Right renal cortex interstitium (tissue), 3 donors: Measurements from ENCODE around the gene KRT35. TPM values are rescaled to one million over a fixed set of nuclear protein-coding genes. Genes with fewer than 3 reads are reported as not detected.
A peak's percentile ranks its signal among the peaks of the same experiment; 100 is the strongest.

ENCODE experiments used
- DNase-seq, 3 donors: peaks; one replicate each; pipeline ENCODE4 v3.0.0-alpha.2; 2013; ENCODE audit warnings: low read depth in 3 of 3, low spot score in 2 of 3
- polyA plus RNA-seq, 3 donors: library from polyadenylated mRNA; unstranded; fragments of 120-200 nt; gene quantifications; one replicate each; pipeline ENCODE4 v1.2.1, GENCODE V29; 2013; ENCODE audit not compliant: insufficient read length in 3 of 3

KRT35 gene
- polyA plus RNA-seq, 3 donors: 0.10 TPM; not detected in 2

GRCh38 chr17:41512546-41513167 lies 31.7 kb upstream of the KRT35 start:
- DNase-seq: no peak

GRCh38 chr17:41511716-41512115 lies 30.8 kb upstream of the KRT35 start:
- no peak for DNase-seq

- DNase-seq: no peak
These were observed 30.2 kb upstream of the KRT35 start for GRCh38 chr17:41511116-41511515.

- no peak for DNase-seq
These were observed 29.5 kb upstream of the KRT35 start for GRCh38 chr17:41510251-41511065.

- no peak for DNase-seq
These were observed 26.4 kb upstream of the KRT35 start for GRCh38 chr17:41507315-41507880.

GRCh38 chr17:41505809-41506767 lies 25.1 kb upstream of the KRT35 start:
- no peak for DNase-seq

GRCh38 chr17:41505007-41505808 lies 24.3 kb upstream of the KRT35 start, which contains the start of gene KRT13:
Gene KRT13 (minus strand): TSS chr17:41505612. CDS start chr17:41505550, 62 bp downstream.
- no peak for DNase-seq

- no peak for DNase-seq
These were observed 23.5 kb upstream of the KRT35 start for GRCh38 chr17:41504246-41504977.

GRCh38 chr17:41503202-41503601 lies 22.3 kb upstream of the KRT35 start:
- no peak for DNase-seq

- DNase-seq: no peak
These were observed 19.4 kb upstream of the KRT35 start for GRCh38 chr17:41500131-41500911.

GRCh38 chr17:41499714-41500113 lies 18.8 kb upstream of the KRT35 start:
- no peak for DNase-seq

GRCh38 chr17:41498276-41498675 lies 17.3 kb upstream of the KRT35 start:
- no peak for DNase-seq

GRCh38 chr17:41496803-41497484 lies 16.0 kb upstream of the KRT35 start:
- DNase-seq: peak in 1 of 3 donors; percentile 36

- no peak for DNase-seq
These were observed 13.6 kb upstream of the KRT35 start for GRCh38 chr17:41494524-41494923.

GRCh38 chr17:41492771-41493170 lies 11.8 kb upstream of the KRT35 start:
- peak in 1 of 3 donors; percentile 17 for DNase-seq

- no peak for DNase-seq
These were observed 11.4 kb upstream of the KRT35 start for GRCh38 chr17:41492351-41492750.

- no peak for DNase-seq
These were observed 10.5 kb upstream of the KRT35 start for GRCh38 chr17:41491476-41491875.
